Left lung (tissue), 10 donors: ENCODE data around the gene B4GAT1. TPM values are rescaled to one million over a fixed set of nuclear protein-coding genes. Genes with fewer than 3 reads are reported as not detected.

Experiments used
- ATAC-seq: fragments of 200-7000 bp; cut with Tn5 transposase; one replicate; pipeline ENCODE4 v1.9.1; 2020; ENCODE audit warnings: moderate library complexity
- DNase-seq, 4 donors: peaks; one replicate each; pipeline ENCODE4 v3.0.0-alpha.2; 2013 to 2020
- H3K27ac ChIP-seq, 2 donors: fragments of 200-600 bp; sonication (generic) in 1 of 2; one replicate each; pipeline versions ENCODE4 v1.5.0 to v1.8.0; 2020 to 2021
- H3K27me3 ChIP-seq, 2 donors: fragments of 200-600 bp; sonication (generic) in 1 of 2; one replicate each; pipeline versions ENCODE4 v1.5.0 to v1.8.0; 2020 to 2021
- H3K36me3 ChIP-seq, 2 donors: fragments of 200-600 bp; sonication (generic) in 1 of 2; one replicate each; pipeline versions ENCODE4 v1.5.0 to v1.8.0; 2020 to 2021
- H3K4me1 ChIP-seq, 2 donors: fragments of 200-600 bp; one replicate each; pipeline ENCODE4 v1.8.0; 2021
- H3K4me3 ChIP-seq, 2 donors: fragments of 200-600 bp; sonication (generic) in 1 of 2; one replicate each; pipeline versions ENCODE4 v1.5.0 to v1.8.0; 2020 to 2021; ENCODE audit warnings: mild to moderate bottlenecking in 1 of 2
- H3K9me3 ChIP-seq, 2 donors: fragments of 200-600 bp; sonication (generic) in 1 of 2; one replicate each; pipeline versions ENCODE4 v1.5.0 to v1.8.0; 2020 to 2021
- CTCF ChIP-seq, 2 donors: fragments of 200-600 bp; sonication (generic) in 1 of 2; IDR thresholded peaks; one replicate each; pipeline versions ENCODE4 v1.5.0 to v1.8.0; 2021; ENCODE audit warnings: antibody characterized with exemption in 2 of 2
- intact Hi-C, 2 donors: fragments of 100-400 bp; cut with DNase I; formaldehyde crosslinking; loops; one replicate each; pipeline versions ENCODE4 v1.11.2 to v1.14.2; 2022
- polyA plus RNA-seq, 6 donors: library from polyadenylated mRNA; unstranded; fragments of 120-200 nt; gene quantifications; one replicate each; pipeline ENCODE4 v1.2.1, GENCODE V29; 2013; ENCODE audit not compliant: insufficient read length in 6 of 6
- total RNA-seq, 2 donors: library from RNA; stranded (reverse); fragmentation: NEBNext Ultra II Directional; extraction: Animal tissue kit (Norgen Biotek cat#: 25700); gene quantifications; one replicate each; pipeline ENCODE4 v1.2.1, GENCODE V29; 2021
- donor health status: DM: no; HTN: yes; CAD: no.
- donor health status: DM: no; HTN: no; CAD: no.

The B4GAT1 gene
- total and polyA plus RNA-seq, 8 donors, result 22.9 to 35.9 (median 30.2) TPM

- no peaks in the 10 kb centered on the region for H3K9me3 ChIP-seq
- intact Hi-C loops, result no loop called here
- DNase-seq (no peak), ATAC-seq (no peak)
- no peak overlapping the region for H3K27ac ChIP-seq
- H3K4me1 ChIP-seq, result peaks cover 23 to 33% of the 10 kb centered on the region in 2 donors
- peaks cover 0 to 6% of the 10 kb centered on the region in 2 donors for H3K27me3 ChIP-seq
- no peak overlapping the region for H3K4me3 ChIP-seq
- no peaks in the 10 kb centered on the region for H3K36me3 ChIP-seq
- TF ChIP-seq CTCF (IDR thresholded peaks at IDR 0.05), result no peak
Measured at GRCh38 chr11:66349084-66349386, 1.6 kb upstream of the B4GAT1 start.

- intact Hi-C loops, result no loop called here
- Histone ChIP-seq H3K36me3 (peaks cover 0 to 10% of the 10 kb centered on the region in 2 donors), H3K4me3 (peak overlapping the region; percentile 65 to 81), H3K27me3 (peaks cover 0 to 6% of the 10 kb centered on the region in 2 donors), H3K9me3 (no peaks in the 10 kb centered on the region), H3K27ac (peak overlapping the region; percentile 86 to 89), H3K4me1 (peaks cover 27 to 44% of the 10 kb centered on the region in 2 donors)
- TF ChIP-seq CTCF (IDR thresholded peaks at IDR 0.05), result no peak
- peak in 1 of 4 donors; percentile 83 for DNase-seq
- peak; percentile 22 for ATAC-seq
Measured at GRCh38 chr11:66346476-66347424, 679 bp downstream of the B4GAT1 start.

- intact Hi-C loops, result no loop called here
- DNase-seq, result no peak
- peak overlapping the region; percentile 65 to 86 for H3K27ac ChIP-seq
- H3K4me1 ChIP-seq, result peaks cover 27 to 44% of the 10 kb centered on the region in 2 donors
- no peaks in the 10 kb centered on the region for H3K9me3 ChIP-seq
- peak overlapping the region; percentile 65 to 86 for H3K4me3 ChIP-seq
- TF ChIP-seq CTCF (IDR thresholded peaks at IDR 0.05), result no peak
- peaks cover 0 to 6% of the 10 kb centered on the region in 2 donors for H3K27me3 ChIP-seq
- ATAC-seq, result peak; percentile 3
- peaks cover 0 to 25% of the 10 kb centered on the region in 2 donors for H3K36me3 ChIP-seq
Measured at GRCh38 chr11:66345316-66345649, 2.1 kb downstream of the B4GAT1 start.

- H3K9me3 ChIP-seq, result no peaks in the 10 kb centered on the region
- peak within 1 kb of the TSS; percentile 65 to 86 for H3K27ac ChIP-seq
- H3K36me3 ChIP-seq, result peaks cover 0 to 30% of the 10 kb centered on the region in 2 donors
- intact Hi-C loops, result no loop called here
- ATAC-seq (peak; percentile 85), DNase-seq (peak; percentile 97 to 100 (median 98))
- peak in 1 of 2 donors; percentile 36 for TF ChIP-seq CTCF (IDR thresholded peaks at IDR 0.05)
- peaks cover 0 to 6% of the 10 kb centered on the region in 2 donors for H3K27me3 ChIP-seq
- H3K4me1 ChIP-seq, result peaks cover 27 to 44% of the 10 kb centered on the region in 2 donors
- H3K4me3 ChIP-seq, result peak within 1 kb of the TSS; percentile 65 to 86
Measured at GRCh38 chr11:66344550-66345315, 2.7 kb downstream of the B4GAT1 start, which contains the start of gene BRMS1. TSS of gene BRMS1 (minus strand) at chr11:66345104. CDS start at chr11:66342234, 2,870 bp downstream.

GRCh38 chr11:66343176-66343575, 4.3 kb downstream of the B4GAT1 start:
- Histone ChIP-seq H3K9me3 (no peaks in the 10 kb centered on the region), H3K27me3 (peaks cover 0 to 6% of the 10 kb centered on the region in 2 donors), H3K27ac (no peak overlapping the region), H3K4me1 (peaks cover 27 to 39% of the 10 kb centered on the region in 2 donors), H3K36me3 (peaks cover 0 to 46% of the 10 kb centered on the region in 2 donors), H3K4me3 (no peak overlapping the region)
- TF ChIP-seq CTCF (IDR thresholded peaks at IDR 0.05), result no peak
- DNase-seq (peak in 1 of 4 donors; percentile 4), ATAC-seq (no peak)
- intact Hi-C loops, result no loop called here
